ENCODE data around the gene HRAS.

Gene HRAS

GRCh38 chr11:565921-566509 lies 30.6 kb upstream of the HRAS start:
- CTCF ChIA-PET: interaction anchor here (0.8 to 1.6 kb wide), 2 partner anchors 10 to 12 kb away, joined by 3 to 4 read pairs; no protein-coding TSS in a partner anchor

GRCh38 chr11:563812-564578 lies 28.6 kb upstream of the HRAS start:
- CTCF ChIA-PET: no interaction called here
- POLR2A ChIA-PET: interaction anchor here (0.8 to 3.4 kb wide), 2 partner anchors 10 to 12 kb away, joined by 3 to 17 read pairs (median 4); partner anchors contain the start of gene PHRF1
- DNase-seq (ENCODE audit: extremely low spot score): no peak
- TF ChIP-seq FOXA1 (IDR thresholded peaks at IDR 0.05) (no peak), LEF1 (IDR thresholded peaks at IDR 0.05; ENCODE audit: borderline replicate concordance) (no peak), PKNOX1 (IDR thresholded peaks at IDR 0.05) (no peak), SUZ12 (IDR thresholded peaks at IDR 0.05) (no peak), FOXM1 (IDR thresholded peaks at IDR 0.05; ENCODE audit: borderline replicate concordance) (no peak), HDGF (IDR thresholded peaks at IDR 0.05; ENCODE audit: borderline replicate concordance) (no peak), SP1 (IDR thresholded peaks at IDR 0.05) (no peak), ARNT (IDR thresholded peaks at IDR 0.05) (no peak), TARDBP (IDR thresholded peaks at IDR 0.05) (no peak), ELF4 (IDR thresholded peaks at IDR 0.05) (no peak), ZNF384 (IDR thresholded peaks at IDR 0.05) (no peak), NFRKB (IDR thresholded peaks at IDR 0.05) (no peak), CTBP1 (IDR thresholded peaks at IDR 0.05; ENCODE audit: borderline replicate concordance) (no peak), BHLHE40 (IDR thresholded peaks at IDR 0.05; ENCODE audit: borderline replicate concordance) (no peak), L3MBTL2 (conservative IDR thresholded peaks at IDR 0.05) (no peak), FOXK2 (IDR thresholded peaks at IDR 0.05) (no peak)

More at GRCh38 chr11:565921-566509, 30.6 kb upstream of the HRAS start:
- POLR2A ChIA-PET: interaction anchor here (0.8 to 3.4 kb wide), 4 partner anchors 10 to 30 kb away, joined by 3 to 17 read pairs (median 3); partner anchors contain the start of genes HRAS and PHRF1
- no peak for DNase-seq (ENCODE audit: extremely low spot score)
- no peak for TF ChIP-seq FOXK2 (IDR thresholded peaks at IDR 0.05)
- no peak for TF ChIP-seq HDGF (IDR thresholded peaks at IDR 0.05; ENCODE audit: borderline replicate concordance)

- ChIA-PET CTCF (no interaction called here), POLR2A (interaction anchor here (0.8 to 1.3 kb wide), 2 partner anchors 9 to 13 kb away, joined by 3 to 4 read pairs; partner anchors contain the start of gene PHRF1)
- no peak for DNase-seq (ENCODE audit: extremely low spot score)
- TF ChIP-seq SP1 (IDR thresholded peaks at IDR 0.05) (no peak), CTBP1 (IDR thresholded peaks at IDR 0.05; ENCODE audit: borderline replicate concordance) (no peak), PKNOX1 (IDR thresholded peaks at IDR 0.05) (no peak), SUZ12 (IDR thresholded peaks at IDR 0.05) (no peak), L3MBTL2 (conservative IDR thresholded peaks at IDR 0.05) (no peak), ELF4 (IDR thresholded peaks at IDR 0.05) (no peak), TARDBP (IDR thresholded peaks at IDR 0.05) (no peak), ZNF384 (IDR thresholded peaks at IDR 0.05) (no peak), HDGF (IDR thresholded peaks at IDR 0.05; ENCODE audit: borderline replicate concordance) (no peak), FOXM1 (IDR thresholded peaks at IDR 0.05; ENCODE audit: borderline replicate concordance) (no peak), ARNT (IDR thresholded peaks at IDR 0.05) (no peak), LEF1 (IDR thresholded peaks at IDR 0.05; ENCODE audit: borderline replicate concordance) (no peak), NFRKB (IDR thresholded peaks at IDR 0.05) (no peak), FOXK2 (IDR thresholded peaks at IDR 0.05) (no peak), BHLHE40 (IDR thresholded peaks at IDR 0.05; ENCODE audit: borderline replicate concordance) (no peak), FOXA1 (IDR thresholded peaks at IDR 0.05) (no peak)
Measured at GRCh38 chr11:563066-563811, 27.9 kb upstream of the HRAS start.

GRCh38 chr11:562046-562645 lies 26.8 kb upstream of the HRAS start:
- no peak for DNase-seq (ENCODE audit: extremely low spot score)
- ChIA-PET CTCF (no interaction called here), POLR2A (interaction anchor here (0.8 to 1.4 kb wide), 3 partner anchors 14 to 55 kb away, joined by 3 read pairs; partner anchors contain the start of genes PHRF1 and RNH1)
- no peak for TF ChIP-seq L3MBTL2 (conservative IDR thresholded peaks at IDR 0.05)
- TF ChIP-seq HDGF (IDR thresholded peaks at IDR 0.05; ENCODE audit: borderline replicate concordance): no peak
- no peak for TF ChIP-seq PKNOX1 (IDR thresholded peaks at IDR 0.05)
- no peak for TF ChIP-seq ZNF384 (IDR thresholded peaks at IDR 0.05)
- TF ChIP-seq LEF1 (IDR thresholded peaks at IDR 0.05; ENCODE audit: borderline replicate concordance): no peak
- TF ChIP-seq ARNT (IDR thresholded peaks at IDR 0.05): no peak

Measured in HEK293T (cell line).